K562 (cell line): ENCODE results near the gene GYPE. TPM values are rescaled to one million over a fixed set of nuclear protein-coding genes. Genes with fewer than 3 reads are reported as not detected.
A peak's percentile ranks its signal among the peaks of the same experiment; 100 is the strongest.
"Not testable (repeated sequence)": the region's sequence is repeated elsewhere in the genome, so short reads cannot be mapped to it uniquely, and the experiment has no call there.

ENCODE experiments used
- ARID3A ChIP-seq: IDR thresholded peaks from 2 replicates; pipeline ENCODE4 v1.6.1; 2012; ENCODE audit warnings: low read depth, low read length, improper control_type of control experiment, borderline replicate concordance
- ATF4 ChIP-seq: fragments of 450-650 bp; formaldehyde crosslinking; IDR thresholded peaks from 2 replicates; pipeline ENCODE4 v1.4.0; 2022; ENCODE audit warnings: mild to moderate bottlenecking, moderate library complexity
- CBFA2T3 ChIP-seq: fragments of 450-650 bp; IDR thresholded peaks from 2 replicates; pipeline ENCODE4 v1.6.1; 2017
- CEBPG ChIP-seq, 3 experiments: fragments of 200-800 bp in 1 of 3; sonication (Bioruptor generic) in 1 of 3; sonication (generic) in 1 of 3; formaldehyde crosslinking in 1 of 3; IDR thresholded peaks in 2 of 3; conservative IDR thresholded peaks in 1 of 3; 2 replicates each; pipeline versions ENCODE4 v1.6.1 to v1.8.0; 2016 to 2022; ENCODE audit warnings: missing compliant biosample characterization in 2 of 3, missing genetic modification characterization in 2 of 3, mild to moderate bottlenecking in 1 of 3, missing genetic modification reagents in 1 of 3
- CTBP1 ChIP-seq: fragments of 450-650 bp; IDR thresholded peaks from 2 replicates; pipeline ENCODE4 v1.6.1; 2016; ENCODE audit warnings: borderline replicate concordance
- DEAF1 ChIP-seq: fragments of 450-650 bp; formaldehyde crosslinking; IDR thresholded peaks from 2 replicates; pipeline ENCODE4 v1.4.0; 2020; ENCODE audit warnings: mild to moderate bottlenecking, moderate library complexity
- L3MBTL2 ChIP-seq: fragments of 450-650 bp; IDR thresholded peaks from 2 replicates; pipeline ENCODE4 v1.6.1; 2016; ENCODE audit warnings: mild to moderate bottlenecking, moderate library complexity
- LEF1 ChIP-seq: fragments of 450-650 bp; IDR thresholded peaks from 2 replicates; pipeline ENCODE4 v1.6.1; 2016; ENCODE audit warnings: mild to moderate bottlenecking
- MEIS2 ChIP-seq: fragments of 450-650 bp; IDR thresholded peaks from 2 replicates; pipeline ENCODE4 v1.6.1; 2014; ENCODE audit warnings: mild to moderate bottlenecking; ENCODE audit not compliant: partially characterized antibody
- MTA3 ChIP-seq: fragments of 450-650 bp; formaldehyde crosslinking; IDR thresholded peaks from 2 replicates; pipeline ENCODE4 v1.6.1; 2017; ENCODE audit warnings: mild to moderate bottlenecking, borderline replicate concordance
- NFE2 ChIP-seq: IDR thresholded peaks from 2 replicates; pipeline ENCODE4 v1.6.1; 2014; ENCODE audit warnings: antibody characterized with exemption, low read depth
- PBX2 ChIP-seq, 2 experiments: IDR thresholded peaks in 1 of 2; conservative IDR thresholded peaks in 1 of 2; 2 replicates each; pipeline ENCODE4 v1.6.1; 2016; ENCODE audit warnings: low read depth in 2 of 2, mild to moderate bottlenecking in 1 of 2, missing compliant biosample characterization in 1 of 2, missing genetic modification characterization in 1 of 2, moderate library complexity in 1 of 2
- PHB2 ChIP-seq: fragments of 450-650 bp; IDR thresholded peaks from 2 replicates; pipeline ENCODE4 v1.6.1; 2017; ENCODE audit warnings: low read depth
- PKNOX1 ChIP-seq: fragments of 450-650 bp; IDR thresholded peaks from 2 replicates; pipeline ENCODE4 v1.6.1; 2016
- TCF3 ChIP-seq: sonication (generic); formaldehyde crosslinking; IDR thresholded peaks from 2 replicates; pipeline ENCODE4 v1.4.0; 2020; ENCODE audit warnings: mild to moderate bottlenecking, missing genetic modification reagents
- ZBTB2 ChIP-seq: fragments of 450-650 bp; IDR thresholded peaks from 2 replicates; pipeline ENCODE4 v1.6.1; 2016; ENCODE audit warnings: antibody characterized with exemption
- ZNF134 ChIP-seq: fragments of 250-450 bp; sonication (Bioruptor Pico); conservative IDR thresholded peaks from 2 replicates; pipeline ENCODE4 v1.4.0; 2020
- polyA plus RNA-seq, 8 experiments: library from polyadenylated mRNA; depleted of rRNA in 4 of 8; stranded (reverse) in 5 of 8; unstranded in 3 of 8; fragments of >200 nt; fragmentation: Nextera tagmentation in 2 of 8; fragmentation: Illumina TruSeq in 1 of 8; extraction: Ambion mirVana in 2 of 8; extraction: Trizol in 1 of 8; gene quantifications; 2 replicates each; pipeline versions ENCODE4 v1.2.1 to v1.2.3, GENCODE V29; 2011 to 2014; ENCODE audit warnings: inconsistent platforms in 1 of 8, missing spikeins in 1 of 8
- total RNA-seq, 7 experiments: library from RNA; depleted of rRNA in 6 of 7; stranded (reverse); fragments of >200 nt in 6 of 7; fragmentation: Illumina TruSeq in 2 of 7; extraction: Trizol in 2 of 7; gene quantifications; 2 replicates each; pipeline versions ENCODE4 v1.2.1 to v1.2.3, GENCODE V29; 2011 to 2021; ENCODE audit warnings: low replicate concordance in 1 of 7

The GYPE gene
- total and polyA plus RNA-seq, 9 of the 15 experiments (the other 6 are each of a cell fraction or from before 2014, with no cell fraction given), result 16.8 to 108 (median 43.7) TPM

- TF ChIP-seq ATF4 (CRISPR knock-in tag) (peak; percentile 88), LEF1 (peak; percentile 65), DEAF1 (peak; percentile 28; the same call in 1 of the 2 replicates), PHB2 (peak; percentile 85), NFE2 (peak; percentile 47; the same call in 1 of the 2 replicates), ARID3A (peak; percentile 64; the same call in 1 of the 2 replicates), ZBTB2 (peak; percentile 38; the same call in 1 of the 2 replicates), L3MBTL2 (peak; percentile 41; the same call in 1 of the 2 replicates), ZNF134 (CRISPR knock-in tag) (peak; percentile 92), MTA3 (peak; percentile 46; the same call in 1 of the 2 replicates), PKNOX1 (peak; percentile 65), MEIS2 (peak; percentile 84), CTBP1 (peak; percentile 73; the same call in 1 of the 2 replicates), PBX2 (tag; conservative IDR thresholded peaks at IDR 0.05; ENCODE audit: low read depth) (peak; percentile 66), TCF3 (CRISPR knock-in tag) (peak; percentile 94), CBFA2T3 (peak; percentile 98), CEBPG (CRISPR knock-in tag; IDR thresholded peaks at IDR 0.05) (peak; percentile 76; the same call in 1 of the 2 replicates)
- not testable (repeated sequence) for TF ChIP-seq PBX2 (CRISPR knock-in tag; IDR thresholded peaks at IDR 0.05; ENCODE audit: low read depth); CEBPG (tag; conservative IDR thresholded peaks at IDR 0.05 in 1 of 2, IDR thresholded peaks at IDR 0.05 in 1 of 2)
Measured at GRCh38 chr4:143905440-143905839, at the start of gene GYPE (continued).
